ENCODE measurements around the gene POLR2I. TPM values are rescaled to one million over a fixed set of nuclear protein-coding genes. Genes with fewer than 3 reads are reported as not detected.
A peak's percentile ranks its signal among the peaks of the same experiment; 100 is the strongest.

The POLR2I gene
- total and polyA plus RNA-seq, 2 of the 13 experiments (the other 11 are each of a cell fraction or from before 2014, with no cell fraction given), result 40.5 to 104 TPM

DNA sequence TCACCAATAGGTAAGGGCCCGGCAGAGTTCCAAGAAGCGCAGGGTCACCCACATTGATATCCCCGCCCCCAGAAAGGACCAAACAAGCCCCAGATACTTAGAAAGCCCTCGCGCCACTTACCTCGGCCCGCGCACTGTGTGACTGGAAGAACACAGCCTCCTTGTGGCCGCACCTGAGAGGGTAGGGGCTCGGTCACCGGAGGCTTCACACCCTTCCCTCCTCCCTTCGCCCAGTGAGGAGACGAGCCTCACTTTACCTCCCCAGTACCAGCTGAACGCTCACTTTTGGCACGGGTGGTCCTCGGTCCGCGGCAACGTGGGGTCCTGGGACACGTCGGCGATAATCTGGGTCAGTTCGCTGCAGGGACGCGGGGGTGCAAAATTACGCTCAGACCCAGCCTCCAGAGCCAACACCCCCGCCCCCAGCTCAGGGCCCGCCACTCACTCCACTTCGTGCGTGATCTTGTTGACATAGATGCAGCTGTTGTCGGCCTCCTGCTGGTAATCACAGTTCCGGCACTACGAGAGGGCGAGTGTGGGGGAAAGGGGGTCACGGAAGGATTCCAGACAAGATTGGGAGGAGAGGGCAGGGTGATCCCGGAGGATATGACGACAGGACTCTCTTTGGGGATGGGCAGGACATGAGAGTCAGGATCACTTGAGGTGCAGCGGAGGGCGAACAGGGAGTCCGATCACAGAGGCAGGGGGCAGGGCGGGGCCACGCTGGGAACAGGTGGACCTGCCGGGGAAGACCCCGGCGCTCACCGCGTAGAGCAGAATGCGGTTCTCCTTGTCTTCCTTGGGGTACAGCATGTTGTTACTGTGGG, 568 bp downstream of the POLR2I start (continued):
- TF ChIP-seq TCF7 (IDR thresholded peaks at IDR 0.05; ENCODE audit: low read depth), result no peak
- TF ChIP-seq ZNF550 (CRISPR knock-in tag; IDR thresholded peaks at IDR 0.05; ENCODE audit: borderline replicate concordance), result no peak
- TF ChIP-seq PRDM15 (CRISPR knock-in tag; IDR thresholded peaks at IDR 0.05), result no peak
- no peak for TF ChIP-seq LCORL (IDR thresholded peaks at IDR 0.05)
- no peak for TF ChIP-seq LCORL (CRISPR knock-in tag; IDR thresholded peaks at IDR 0.05)

GRCh38 chr19:36113425-36113824, 1.2 kb downstream of the POLR2I start:
- WGBS (ENCODE audit: low lambda C conversion rate), result 97% methylated on average over 18 of the region's 34 CpGs
- no peaks in the 10 kb centered on the region; a peak in 1 of 5 replicates for H3K27me3 ChIP-seq (ENCODE audit: control insufficient read depth in 1 of 2, insufficient read depth in 2 of 2, low read length in 2 of 2)

More at GRCh38 chr19:36113425-36113824, 1.2 kb downstream of the POLR2I start:
- peak overlapping the region; percentile 88 for H3K9ac ChIP-seq (ENCODE audit: insufficient read depth, low read depth, low read length)
- H3K9me3 ChIP-seq (ENCODE audit: low read length), result no peaks in the 10 kb centered on the region
- H4K20me1 ChIP-seq (ENCODE audit: insufficient read depth, low read length), result no peaks in the 10 kb centered on the region
- no TSS peak for BruUV-seq (replicated peaks)
- no peak overlapping the region for H3K27ac ChIP-seq (ENCODE audit: extremely low read length, insufficient read depth, low read length)
- peaks cover 8 to 15% of the 10 kb centered on the region in 2 experiments; a peak in 2 of 5 replicates for H3K36me3 ChIP-seq (replicated peaks in 1 of 2; ENCODE audit: control insufficient read depth in 1 of 2, insufficient read depth in 2 of 2, low read length in 2 of 2)
- no peak for FAIRE-seq
- no peak for ATAC-seq
- in situ Hi-C loops (cut with HindIII; ENCODE audit: extremely low pct_ligation_motif_present, low pct_unique_long_range_greater_than_20kb), result no loop called here
- TF ChIP-seq RBFOX2 (IDR thresholded peaks at IDR 0.05; ENCODE audit: low read depth, low read length), result peak; percentile 49; the same call in 1 of the 2 replicates
- TF ChIP-seq ZNF17 (CRISPR knock-in tag; IDR thresholded peaks at IDR 0.05), result no peak
- no peak for TF ChIP-seq TSC22D2 (CRISPR knock-in tag; IDR thresholded peaks at IDR 0.05; ENCODE audit: borderline replicate concordance)
- TF ChIP-seq, protein P1, sequence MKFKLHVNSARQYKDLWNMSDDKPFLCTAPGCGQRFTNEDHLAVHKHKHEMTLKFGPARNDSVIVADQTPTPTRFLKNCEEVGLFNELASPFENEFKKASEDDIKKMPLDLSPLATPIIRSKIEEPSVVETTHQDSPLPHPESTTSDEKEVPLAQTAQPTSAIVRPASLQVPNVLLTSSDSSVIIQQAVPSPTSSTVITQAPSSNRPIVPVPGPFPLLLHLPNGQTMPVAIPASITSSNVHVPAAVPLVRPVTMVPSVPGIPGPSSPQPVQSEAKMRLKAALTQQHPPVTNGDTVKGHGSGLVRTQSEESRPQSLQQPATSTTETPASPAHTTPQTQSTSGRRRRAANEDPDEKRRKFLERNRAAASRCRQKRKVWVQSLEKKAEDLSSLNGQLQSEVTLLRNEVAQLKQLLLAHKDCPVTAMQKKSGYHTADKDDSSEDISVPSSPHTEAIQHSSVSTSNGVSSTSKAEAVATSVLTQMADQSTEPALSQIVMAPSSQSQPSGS (CRISPR knock-in tag; IDR thresholded peaks at IDR 0.05), result no peak
- no peak for TF ChIP-seq JDP2 (CRISPR knock-in tag; IDR thresholded peaks at IDR 0.05; ENCODE audit: borderline replicate concordance)
- intact Hi-C loops (cut with micrococcal nuclease; ENCODE audit: unreplicated experiment), result no loop called here
- peak overlapping the region; percentile 94 for H3K4me2 ChIP-seq (ENCODE audit: low read depth, low read length)
- H3K4me3 ChIP-seq (replicated peaks in 1 of 3; ENCODE audit: insufficient read depth in 1 of 3, low read depth in 2 of 3, low read length in 3 of 3), result peak overlapping the region in 2 of 3 experiments; percentile 88 to 93; a peak in 3 of 6 replicates
- DNase-seq (ENCODE audit: low spot score), result no peak
- no peak overlapping the region for H2AFZ ChIP-seq (ENCODE audit: low read length)
- POLR2A ChIA-PET, result interaction anchor here (1.1 to 2.3 kb wide), 2 partner anchors 15 to 23 kb away, joined by 3 to 33 read pairs; no protein-coding TSS in a partner anchor
- peaks cover 30% of the 10 kb centered on the region for H3K4me1 ChIP-seq (ENCODE audit: insufficient read depth, low read length)
- H3K79me2 ChIP-seq (ENCODE audit: insufficient read depth, low read length), result peaks cover 21% of the 10 kb centered on the region
- CTCF ChIA-PET (ENCODE audit: low intra/inter-chr PET ratio, low total read pairs), result no interaction called here
